BLaER1 treated with 17β-estradiol and CSF1 and Interleukin-3, amounts not matched to agents 10 nM and 100 nM (cell line): ENCODE measurements around the gene PSD.

Experiments used
- H3K27ac ChIP-seq, 11 experiments: shearing (Covaris generic); formaldehyde crosslinking; 2 replicates each; pipeline ENCODE4 v1.8.1; 2022
- H3K27me3 ChIP-seq, 11 experiments: shearing (Covaris generic); formaldehyde crosslinking; 2 replicates each; pipeline ENCODE4 v1.8.1; 2022
- H3K36me3 ChIP-seq, 11 experiments: shearing (Covaris generic); formaldehyde crosslinking; 2 replicates each; pipeline ENCODE4 v1.8.1; 2022
- H3K4me1 ChIP-seq, 10 experiments: shearing (Covaris generic); formaldehyde crosslinking; 2 replicates each; pipeline ENCODE4 v1.8.1; 2022
- H3K4me2 ChIP-seq, 11 experiments: shearing (Covaris generic); formaldehyde crosslinking; 2 replicates each; pipeline ENCODE4 v1.8.1; 2022
- H3K4me3 ChIP-seq, 10 experiments: shearing (Covaris generic); formaldehyde crosslinking; 2 replicates each; pipeline ENCODE4 v1.8.1; 2022
- H3K9ac ChIP-seq, 11 experiments: shearing (Covaris generic); formaldehyde crosslinking; 2 replicates each; pipeline ENCODE4 v1.8.1; 2022
- H3K9me3 ChIP-seq, 11 experiments: shearing (Covaris generic); formaldehyde crosslinking; replicated peaks in 1 of 11; 2 replicates each; pipeline ENCODE4 v1.8.1; 2022
- H4K20me1 ChIP-seq, 11 experiments: shearing (Covaris generic); formaldehyde crosslinking; 2 replicates each; pipeline ENCODE4 v1.8.1; 2022
- Cebpa-rat ChIP-seq, 11 experiments: shearing (Covaris generic); IDR thresholded peaks; 2 replicates each; pipeline ENCODE4 v1.8.1; 2022

The PSD gene

GRCh38 chr10:102450374-102451104, 32.0 kb upstream of the PSD start:
- Histone ChIP-seq H3K27me3 (no peaks in the 10 kb centered on the region), H3K27ac (peak overlapping the region; percentile 70 to 95 (median 90))

GRCh38 chr10:102450124-102450373, 31.5 kb upstream of the PSD start:
- peaks cover 7 to 36% (median 25%) of the 10 kb centered on the region in 11 experiments; a peak in 18 of 22 replicates for H3K36me3 ChIP-seq
- peak overlapping the region; percentile 84 to 95 (median 90) for H3K9ac ChIP-seq
- H3K4me2 ChIP-seq: peak overlapping the region; percentile 87 to 99 (median 95)
- H3K4me1 ChIP-seq: peaks cover 26 to 88% (median 47%) of the 10 kb centered on the region in 10 experiments
- H4K20me1 ChIP-seq: peaks cover 0 to 31% (median 5%) of the 10 kb centered on the region in 11 experiments; a peak in 9 of 22 replicates
- H3K27me3 ChIP-seq: no peaks in the 10 kb centered on the region
- peak overlapping the region; percentile 81 to 98 (median 89) for H3K4me3 ChIP-seq
- no peak for TF ChIP-seq Cebpa-rat (IDR thresholded peaks at IDR 0.05)
- H3K9me3 ChIP-seq: no peaks in the 10 kb centered on the region
- H3K27ac ChIP-seq: peak overlapping the region; percentile 70 to 95 (median 90)

More at GRCh38 chr10:102450374-102451104, 32.0 kb upstream of the PSD start:
- no peak for TF ChIP-seq Cebpa-rat (IDR thresholded peaks at IDR 0.05)
- peaks cover 9 to 41% (median 30%) of the 10 kb centered on the region in 11 experiments; a peak in 21 of 22 replicates for H3K36me3 ChIP-seq
- no peaks in the 10 kb centered on the region for H3K9me3 ChIP-seq
- H3K9ac ChIP-seq: peak overlapping the region; percentile 84 to 95 (median 90)
- H3K4me1 ChIP-seq: peaks cover 26 to 88% (median 47%) of the 10 kb centered on the region in 10 experiments
- peak overlapping the region; percentile 87 to 99 (median 95) for H3K4me2 ChIP-seq
- H3K4me3 ChIP-seq: peak overlapping the region; percentile 81 to 98 (median 89)
- H4K20me1 ChIP-seq: peaks cover 0 to 26% (median 2%) of the 10 kb centered on the region in 11 experiments; a peak in 9 of 22 replicates

GRCh38 chr10:102449321-102450123, 30.9 kb upstream of the PSD start:
- H3K9me3 ChIP-seq: no peaks in the 10 kb centered on the region
- TF ChIP-seq Cebpa-rat (IDR thresholded peaks at IDR 0.05): no peak
- H3K27ac ChIP-seq: peak overlapping the region; percentile 70 to 95 (median 90)
- H3K9ac ChIP-seq: peak overlapping the region; percentile 84 to 95 (median 90)
- peak overlapping the region; percentile 81 to 98 (median 89) for H3K4me3 ChIP-seq
- H4K20me1 ChIP-seq: peaks cover 0 to 36% (median 5%) of the 10 kb centered on the region in 11 experiments; a peak in 9 of 22 replicates
- peaks cover 7 to 31% (median 21%) of the 10 kb centered on the region in 11 experiments; a peak in 14 of 22 replicates for H3K36me3 ChIP-seq
- H3K4me1 ChIP-seq: peaks cover 26 to 88% (median 45%) of the 10 kb centered on the region in 10 experiments
- peak overlapping the region; percentile 87 to 99 (median 95) for H3K4me2 ChIP-seq
- no peaks in the 10 kb centered on the region for H3K27me3 ChIP-seq

GRCh38 chr10:102444851-102445250, 26.3 kb upstream of the PSD start:
- H4K20me1 ChIP-seq: peaks cover 0 to 83% (median 22%) of the 10 kb centered on the region in 11 experiments; a peak in 10 of 22 replicates
- H3K9ac ChIP-seq: no peak overlapping the region
- peaks cover 18 to 96% (median 28%) of the 10 kb centered on the region in 10 experiments for H3K4me1 ChIP-seq
- no peaks in the 10 kb centered on the region for H3K9me3 ChIP-seq
- no peak overlapping the region for H3K27ac ChIP-seq
- H3K27me3 ChIP-seq: no peaks in the 10 kb centered on the region
- peaks cover 0 to 32% (median 0%) of the 10 kb centered on the region in 11 experiments; a peak in 7 of 22 replicates for H3K36me3 ChIP-seq
- no peak for TF ChIP-seq Cebpa-rat (IDR thresholded peaks at IDR 0.05)
- no peak overlapping the region for H3K4me3 ChIP-seq
- peak overlapping the region in 2 of 11 experiments; percentile 21 to 41; a peak in 4 of 22 replicates for H3K4me2 ChIP-seq

- Histone ChIP-seq H3K4me2 (peak overlapping the region; percentile 35 to 100 (median 94); a peak in 21 of 22 replicates), H3K27me3 (peaks cover 0 to 26% (median 0%) of the 10 kb centered on the region in 11 experiments; a peak in 8 of 22 replicates), H3K36me3 (peaks cover 0 to 47% (median 0%) of the 10 kb centered on the region in 11 experiments; a peak in 8 of 22 replicates), H3K9me3 (no peaks in the 10 kb centered on the region), H3K4me1 (peaks cover 54 to 86% (median 73%) of the 10 kb centered on the region in 10 experiments), H3K9ac (peak overlapping the region in 7 of 11 experiments; percentile 8 to 91 (median 85); a peak in 14 of 22 replicates), H4K20me1 (peaks cover 0 to 77% (median 42%) of the 10 kb centered on the region in 11 experiments; a peak in 14 of 22 replicates), H3K27ac (peak overlapping the region in 8 of 11 experiments; percentile 13 to 80 (median 29); a peak in 9 of 22 replicates), H3K4me3 (peak overlapping the region in 8 of 10 experiments; percentile 27 to 93 (median 79); a peak in 13 of 20 replicates)
- no peak for TF ChIP-seq Cebpa-rat (IDR thresholded peaks at IDR 0.05)
Measured at GRCh38 chr10:102438374-102438773, 19.8 kb upstream of the PSD start.

- peaks cover 0 to 39% (median 0%) of the 10 kb centered on the region in 11 experiments; a peak in 8 of 22 replicates for H3K36me3 ChIP-seq
- H3K4me2 ChIP-seq: peak overlapping the region in 10 of 11 experiments; percentile 39 to 100 (median 94); a peak in 17 of 22 replicates
- H3K4me1 ChIP-seq: peaks cover 60 to 90% (median 80%) of the 10 kb centered on the region in 10 experiments
- peak overlapping the region in 3 of 11 experiments; percentile 20 to 88 (median 80); a peak in 4 of 22 replicates for H3K27ac ChIP-seq
- H3K27me3 ChIP-seq: peaks cover 0 to 26% (median 0%) of the 10 kb centered on the region in 11 experiments; a peak in 8 of 22 replicates
- peak overlapping the region in 7 of 11 experiments; percentile 5 to 91 (median 85); a peak in 10 of 22 replicates for H3K9ac ChIP-seq
- no peak for TF ChIP-seq Cebpa-rat (IDR thresholded peaks at IDR 0.05)
- no peaks in the 10 kb centered on the region for H3K9me3 ChIP-seq
- peak overlapping the region in 8 of 10 experiments; percentile 62 to 93 (median 79); a peak in 15 of 20 replicates for H3K4me3 ChIP-seq
- peaks cover 0 to 69% (median 36%) of the 10 kb centered on the region in 11 experiments; a peak in 14 of 22 replicates for H4K20me1 ChIP-seq
Measured at GRCh38 chr10:102437515-102437914, 18.9 kb upstream of the PSD start.

GRCh38 chr10:102436312-102436711, 17.7 kb upstream of the PSD start:
- H3K4me2 ChIP-seq: peak overlapping the region; percentile 88 to 100 (median 95)
- peaks cover 64 to 91% (median 81%) of the 10 kb centered on the region in 10 experiments for H3K4me1 ChIP-seq
- no peak for TF ChIP-seq Cebpa-rat (IDR thresholded peaks at IDR 0.05)
- peaks cover 0 to 57% (median 24%) of the 10 kb centered on the region in 11 experiments; a peak in 14 of 22 replicates for H4K20me1 ChIP-seq
- H3K27me3 ChIP-seq: peaks cover 0 to 26% (median 0%) of the 10 kb centered on the region in 11 experiments; a peak in 8 of 22 replicates
- peak overlapping the region in 10 of 11 experiments; percentile 26 to 93 (median 86); a peak in 18 of 22 replicates for H3K27ac ChIP-seq
- H3K9ac ChIP-seq: peak overlapping the region; percentile 67 to 91 (median 85); a peak in 20 of 22 replicates
- H3K4me3 ChIP-seq: peak overlapping the region; percentile 50 to 93 (median 72)
- no peaks in the 10 kb centered on the region for H3K9me3 ChIP-seq
- peaks cover 0 to 29% (median 0%) of the 10 kb centered on the region in 11 experiments; a peak in 8 of 22 replicates for H3K36me3 ChIP-seq
